Amniotic stem cell (primary cell): ENCODE measurements around the gene FRMD4B.
"Not testable (repeated sequence)": the region's sequence is repeated elsewhere in the genome, so short reads cannot be mapped to it uniquely, and the experiment has no call there.

ENCODE experiments used
- DNase-seq: peaks from one replicate; lab custom pipeline; 2025; lab: John Stamatoyannopoulos, UW

FRMD4B gene

GRCh38 chr3:69244039-69244438, 141.8 kb downstream of the FRMD4B start:
- DNase-seq = no peak

- DNase-seq = no peak
Observed at GRCh38 chr3:69241769-69242168, 144.1 kb downstream of the FRMD4B start.

- no peak for DNase-seq
Observed at GRCh38 chr3:69240651-69241568, 145.0 kb downstream of the FRMD4B start.

- no peak for DNase-seq
Observed at GRCh38 chr3:69239063-69239462, 146.8 kb downstream of the FRMD4B start.

- DNase-seq = no peak
Observed at GRCh38 chr3:69236812-69237707, 148.8 kb downstream of the FRMD4B start.

GRCh38 chr3:69235882-69236281, 150.0 kb downstream of the FRMD4B start:
- no peak for DNase-seq

GRCh38 chr3:69235227-69235626, 150.7 kb downstream of the FRMD4B start:
- not testable (repeated sequence) for DNase-seq

GRCh38 chr3:69232482-69232881, 153.4 kb downstream of the FRMD4B start:
- no peak for DNase-seq

GRCh38 chr3:69231929-69232440, 153.9 kb downstream of the FRMD4B start:
- no peak for DNase-seq

GRCh38 chr3:69226071-69226470, 159.8 kb downstream of the FRMD4B start:
- DNase-seq = no peak

- DNase-seq = no peak
Observed at GRCh38 chr3:69219101-69219708, 166.7 kb downstream of the FRMD4B start.

- DNase-seq = no peak
Observed at GRCh38 chr3:69218079-69218478, 167.8 kb downstream of the FRMD4B start.

- DNase-seq = no peak
Observed at GRCh38 chr3:69216981-69217380, 168.9 kb downstream of the FRMD4B start.

- DNase-seq = no peak
Observed at GRCh38 chr3:69214241-69214640, 171.6 kb downstream of the FRMD4B start.

- no peak for DNase-seq
Observed at GRCh38 chr3:69212411-69213160, 173.3 kb downstream of the FRMD4B start.

GRCh38 chr3:69210068-69210730, 175.7 kb downstream of the FRMD4B start:
- no peak for DNase-seq

GRCh38 chr3:69209413-69209812, 176.5 kb downstream of the FRMD4B start:
- DNase-seq = no peak

GRCh38 chr3:69207031-69207430, 178.9 kb downstream of the FRMD4B start:
- no peak for DNase-seq

- no peak for DNase-seq
Observed at GRCh38 chr3:69205385-69205784, 180.5 kb downstream of the FRMD4B start.

GRCh38 chr3:69204315-69204957, 181.5 kb downstream of the FRMD4B start:
- DNase-seq = no peak
